Gastrocnemius medialis (tissue), 4 donors: ENCODE results near the gene CD1D. TPM values are rescaled to one million over a fixed set of nuclear protein-coding genes. Genes with fewer than 3 reads are reported as not detected.
"Not testable (repeated sequence)": the region's sequence is repeated elsewhere in the genome, so short reads cannot be mapped to it uniquely, and the experiment has no call there.

Source experiments
- ATAC-seq, 2 donors: fragments of 150-250 bp; one replicate each; pipeline ENCODE4 v1.9.1; 2016
- DNase-seq, 2 donors: peaks; one replicate each; pipeline ENCODE4 v3.0.0-alpha.2; 2019
- H3K27ac ChIP-seq, 4 donors: fragments of 200-600 bp; sonication (generic); 1 replicate in 1 of 4; 2 replicates in 3 of 4; pipeline ENCODE4 v1.5.1; 2016 to 2018; ENCODE audit warnings: mild to moderate bottlenecking in 2 of 4, moderate library complexity in 1 of 4
- H3K27me3 ChIP-seq, 3 donors: fragments of 200-600 bp; sonication (generic) in 2 of 3; 1 replicate in 1 of 3; 2 replicates in 2 of 3; pipeline versions ENCODE4 v1.5.1 to v1.6.0; 2016 to 2019; ENCODE audit warnings: mild to moderate bottlenecking in 1 of 3, moderate library complexity in 1 of 3
- H3K36me3 ChIP-seq, 2 donors: fragments of 200-600 bp; sonication (generic) in 1 of 2; one replicate each; pipeline ENCODE4 v1.5.1; 2017 to 2018
- H3K4me1 ChIP-seq, 2 donors: fragments of 200-600 bp; sonication (generic) in 1 of 2; one replicate each; pipeline ENCODE4 v1.5.1; 2016 to 2017; ENCODE audit warnings: mild to moderate bottlenecking in 2 of 2
- H3K4me3 ChIP-seq, 4 donors: fragments of 200-600 bp; sonication (generic) in 3 of 4; 1 replicate in 1 of 4; 2 replicates in 3 of 4; pipeline ENCODE4 v1.5.1; 2016 to 2019; ENCODE audit warnings: mild to moderate bottlenecking in 2 of 4
- H3K9me3 ChIP-seq, 3 donors: fragments of 200-600 bp; sonication (generic) in 2 of 3; 1 replicate in 1 of 3; 2 replicates in 2 of 3; pipeline ENCODE4 v1.5.1; 2016 to 2019
- POLR2A ChIP-seq, 2 donors: fragments of 450-650 bp; IDR thresholded peaks; one replicate each; pipeline ENCODE4 v1.6.1; 2017; ENCODE audit warnings: antibody characterized with exemption in 2 of 2, mild to moderate bottlenecking in 2 of 2, moderate library complexity in 2 of 2
- in situ Hi-C, 4 donors: fragments of 200-750 bp; cut with MboI; loops; one replicate each; pipeline versions ENCODE4 v1.15.0 to v1.8.0; 2017; ENCODE audit warnings: low sequenced_read_pairs in 4 of 4
- intact Hi-C: fragments of 100-400 bp; cut with DNase I; formaldehyde crosslinking; loops from one replicate; pipeline ENCODE4 v1.15.1; 2023; ENCODE audit warnings: low total_unique reads
- total RNA-seq, 4 donors: library from RNA; depleted of rRNA; stranded (reverse); fragments of >200 nt; gene quantifications; one replicate each; pipeline versions ENCODE4 v1.1.0 to v1.2.3, GENCODE V29; 2016
- TF ChIP-seq, protein P1 (sequence below), 5 experiments: fragments of 450-650 bp in 3 of 5; fragments of 200-600 bp in 2 of 5; sonication (generic) in 2 of 5; IDR thresholded peaks in 4 of 5; conservative IDR thresholded peaks in 1 of 5; 1 replicate in 4 of 5; 2 replicates in 1 of 5; pipeline ENCODE4 v1.5.1; 2016 to 2019; ENCODE audit warnings: antibody characterized with exemption in 5 of 5, mild to moderate bottlenecking in 3 of 5, moderate library complexity in 3 of 5

CD1D gene
- total RNA-seq, 4 donors from 2014 or later, result 0.58 to 0.82 TPM; not detected in 2

GRCh38 chr1:158204458-158204827, 23.7 kb downstream of the CD1D start:
- Histone ChIP-seq H3K27ac (no peak overlapping the region), H3K9me3 (no peaks in the 10 kb centered on the region), H3K36me3 (no peaks in the 10 kb centered on the region), H3K4me3 (no peak overlapping the region), H3K27me3 (no peaks in the 10 kb centered on the region), H3K4me1 (no peaks in the 10 kb centered on the region)
- TF ChIP-seq, protein P1, sequence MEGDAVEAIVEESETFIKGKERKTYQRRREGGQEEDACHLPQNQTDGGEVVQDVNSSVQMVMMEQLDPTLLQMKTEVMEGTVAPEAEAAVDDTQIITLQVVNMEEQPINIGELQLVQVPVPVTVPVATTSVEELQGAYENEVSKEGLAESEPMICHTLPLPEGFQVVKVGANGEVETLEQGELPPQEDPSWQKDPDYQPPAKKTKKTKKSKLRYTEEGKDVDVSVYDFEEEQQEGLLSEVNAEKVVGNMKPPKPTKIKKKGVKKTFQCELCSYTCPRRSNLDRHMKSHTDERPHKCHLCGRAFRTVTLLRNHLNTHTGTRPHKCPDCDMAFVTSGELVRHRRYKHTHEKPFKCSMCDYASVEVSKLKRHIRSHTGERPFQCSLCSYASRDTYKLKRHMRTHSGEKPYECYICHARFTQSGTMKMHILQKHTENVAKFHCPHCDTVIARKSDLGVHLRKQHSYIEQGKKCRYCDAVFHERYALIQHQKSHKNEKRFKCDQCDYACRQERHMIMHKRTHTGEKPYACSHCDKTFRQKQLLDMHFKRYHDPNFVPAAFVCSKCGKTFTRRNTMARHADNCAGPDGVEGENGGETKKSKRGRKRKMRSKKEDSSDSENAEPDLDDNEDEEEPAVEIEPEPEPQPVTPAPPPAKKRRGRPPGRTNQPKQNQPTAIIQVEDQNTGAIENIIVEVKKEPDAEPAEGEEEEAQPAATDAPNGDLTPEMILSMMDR (IDR thresholded peaks at IDR 0.05 in 4 of 5, conservative IDR thresholded peaks at IDR 0.05 in 1 of 5), result no peak
- no peak for TF ChIP-seq POLR2A (IDR thresholded peaks at IDR 0.05)
- intact Hi-C loops, result loop anchor here (5.0 to 10.0 kb wide), 2 partner anchors 793 to 870 kb away; partner anchors contain the start of gene AIM2
- ATAC-seq (no peak), DNase-seq (no peak)
- in situ Hi-C loops, result loop anchor here in 2 of 4 donors (10.0 to 25.0 kb wide), 3 partner anchors 790 to 870 kb away; partner anchors contain the start of gene AIM2 (in 1 of the 2)

GRCh38 chr1:158208586-158209116, 28.0 kb downstream of the CD1D start:
- no peaks in the 10 kb centered on the region for H3K9me3 ChIP-seq
- in situ Hi-C loops, result loop anchor here in 2 of 4 donors (10.0 to 25.0 kb wide), 3 partner anchors 786 to 866 kb away; partner anchors contain the start of gene AIM2 (in 1 of the 2)
- H3K27ac ChIP-seq, result no peak overlapping the region
- no peaks in the 10 kb centered on the region for H3K4me1 ChIP-seq
- TF ChIP-seq POLR2A (IDR thresholded peaks at IDR 0.05), result no peak
- TF ChIP-seq, protein P1 (IDR thresholded peaks at IDR 0.05 in 4 of 5, conservative IDR thresholded peaks at IDR 0.05 in 1 of 5), result no peak
- intact Hi-C loops, result loop anchor here (10.0 kb wide), 1 partner anchor 866 kb away; the partner anchor contains the start of gene AIM2
- ATAC-seq, result no peak
- H3K27me3 ChIP-seq, result no peaks in the 10 kb centered on the region
- no peak for DNase-seq
- H3K36me3 ChIP-seq, result no peaks in the 10 kb centered on the region
- no peak overlapping the region for H3K4me3 ChIP-seq

- DNase-seq, result no peak
- ATAC-seq, result no peak
- intact Hi-C loops, result no loop called here
- Histone ChIP-seq H3K27me3 (no peaks in the 10 kb centered on the region), H3K27ac (no peak overlapping the region), H3K9me3 (no peaks in the 10 kb centered on the region), H3K36me3 (no peaks in the 10 kb centered on the region), H3K4me3 (no peak overlapping the region), H3K4me1 (no peaks in the 10 kb centered on the region)
- in situ Hi-C loops, result loop anchor here in 1 of 4 donors (25.0 kb wide), 1 partner anchor 850 kb away; no protein-coding TSS in a partner anchor
- TF ChIP-seq POLR2A (IDR thresholded peaks at IDR 0.05), result no peak
- TF ChIP-seq, protein P1 (IDR thresholded peaks at IDR 0.05 in 4 of 5, conservative IDR thresholded peaks at IDR 0.05 in 1 of 5), result no peak
These were observed 31.6 kb downstream of the CD1D start for GRCh38 chr1:158212320-158212719.

DNA sequence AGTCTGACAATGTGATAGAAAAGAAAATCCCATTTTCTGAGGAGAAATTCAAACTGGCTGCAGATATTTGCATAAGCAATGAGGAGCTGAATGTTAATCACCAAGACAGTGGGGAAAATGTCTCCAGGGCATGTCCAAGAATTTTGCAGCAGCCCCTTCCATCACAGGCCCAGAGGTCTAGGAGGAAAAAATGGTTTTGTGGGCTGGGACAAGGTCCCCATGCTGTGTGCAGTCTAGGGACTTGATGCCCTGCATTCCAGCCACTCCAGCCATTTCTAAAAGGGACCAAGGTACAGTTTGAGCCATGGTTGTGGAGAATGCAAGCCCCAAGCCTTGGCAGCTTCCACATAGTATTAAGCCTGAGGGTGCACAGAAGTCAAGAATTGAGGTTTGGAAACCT, 42.8 kb downstream of the CD1D start:
- in situ Hi-C loops, result loop anchor here in 1 of 4 donors (25.0 kb wide), 1 partner anchor 839 kb away; no protein-coding TSS in a partner anchor
- not testable (repeated sequence) for H3K36me3 ChIP-seq

DNA sequence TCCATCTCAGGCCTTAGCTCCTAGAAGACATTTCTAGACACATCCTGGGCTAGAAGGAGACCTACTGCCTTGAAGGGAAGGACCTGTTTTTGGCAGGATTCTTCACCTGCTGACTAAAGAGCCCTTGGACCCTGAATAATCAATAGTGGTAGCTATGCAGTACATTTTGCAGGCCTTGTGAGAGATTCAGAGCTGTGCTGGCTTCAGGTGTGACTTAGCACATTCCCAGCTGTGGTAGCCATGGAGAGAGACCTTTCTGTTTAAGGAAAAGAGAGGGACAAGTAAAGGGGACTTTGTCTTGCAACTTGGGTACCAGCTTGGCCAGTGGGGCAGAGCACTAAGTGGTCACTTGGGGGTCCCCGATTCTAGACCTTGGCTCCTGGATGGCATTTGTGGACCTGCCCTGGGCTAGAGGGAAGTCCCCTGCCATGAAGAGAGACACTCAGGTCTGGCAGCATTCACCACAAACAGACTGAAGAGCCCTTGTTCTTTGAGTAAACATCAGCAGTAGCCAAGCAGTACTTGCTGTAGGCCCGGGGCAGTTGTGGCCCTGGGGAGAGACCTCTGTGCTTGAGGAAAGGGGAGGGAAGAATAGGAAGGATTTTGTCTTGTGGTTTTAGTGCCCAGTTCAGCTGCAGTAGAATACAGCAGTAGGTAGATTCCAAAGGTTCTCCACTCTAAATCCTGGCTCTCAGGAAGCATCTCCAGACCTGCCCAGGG, 47.4 kb downstream of the CD1D start:
- no peak overlapping the region for H3K27ac ChIP-seq
- DNase-seq (no peak), ATAC-seq (no peak)
- H3K4me1 ChIP-seq, result no peaks in the 10 kb centered on the region
- no peaks in the 10 kb centered on the region for H3K36me3 ChIP-seq
- intact Hi-C loops, result no loop called here
- no peaks in the 10 kb centered on the region for H3K9me3 ChIP-seq
- H3K4me3 ChIP-seq, result no peak overlapping the region
- in situ Hi-C loops, result no loop called here
- TF ChIP-seq, protein P1 (IDR thresholded peaks at IDR 0.05 in 4 of 5, conservative IDR thresholded peaks at IDR 0.05 in 1 of 5), result no peak
- no peak for TF ChIP-seq POLR2A (IDR thresholded peaks at IDR 0.05)
- no peaks in the 10 kb centered on the region for H3K27me3 ChIP-seq

More for the DNA sequence above, 42.8 kb downstream of the CD1D start:
- ATAC-seq, H3K4me3 ChIP-seq, H3K4me1 ChIP-seq, H3K27ac ChIP-seq, intact Hi-C loops, DNase-seq, H3K9me3 ChIP-seq, H3K27me3 ChIP-seq: not testable (repeated sequence)
